GM19351 (cell line): ENCODE measurements around the gene PLVAP.

Source experiments
- ATAC-seq: cut with Tn5 transposase; IDR thresholded peaks from one replicate; pipeline ENCODE4 v1.9.1; 2021; ENCODE audit warnings: mild to moderate bottlenecking, moderate library complexity; ENCODE audit not compliant: unreplicated experiment

Gene PLVAP

GRCh38 chr19:17336872-17337674 is 40.1 kb downstream of the PLVAP start, which contains the start of gene GTPBP3:
GTPBP3 (plus strand) TSS chr19:17337553; CDS start chr19:17337612, 59 bp downstream.
- ATAC-seq: peak; percentile 70

- ATAC-seq: no peak
These were observed 41.6 kb downstream of the PLVAP start for GRCh38 chr19:17335575-17335974.

- no peak for ATAC-seq
These were observed 42.4 kb downstream of the PLVAP start, which contains the start of gene ANO8 for GRCh38 chr19:17334414-17335409. ANO8 (minus strand) TSS chr19:17334855; CDS start chr19:17334670, 185 bp downstream.

- no peak for ATAC-seq
These were observed 43.3 kb downstream of the PLVAP start for GRCh38 chr19:17333611-17334413.

GRCh38 chr19:17332677-17333581 is 44.2 kb downstream of the PLVAP start:
- no peak for ATAC-seq

GRCh38 chr19:17332360-17332676 is 44.8 kb downstream of the PLVAP start:
- ATAC-seq: no peak

GRCh38 chr19:17331045-17331558 is 46.0 kb downstream of the PLVAP start:
- no peak for ATAC-seq

- ATAC-seq: no peak
These were observed 46.7 kb downstream of the PLVAP start for GRCh38 chr19:17330262-17331044.

GRCh38 chr19:17329366-17330261 is 47.5 kb downstream of the PLVAP start:
- no peak for ATAC-seq

GRCh38 chr19:17328517-17329365 is 48.4 kb downstream of the PLVAP start:
- no peak for ATAC-seq

- ATAC-seq: no peak
These were observed 49.3 kb downstream of the PLVAP start for GRCh38 chr19:17327654-17328516.

- ATAC-seq: no peak
These were observed 50.0 kb downstream of the PLVAP start for GRCh38 chr19:17327068-17327653.

- no peak for ATAC-seq
These were observed 50.6 kb downstream of the PLVAP start for GRCh38 chr19:17326595-17326966.

- ATAC-seq: no peak
These were observed 51.1 kb downstream of the PLVAP start for GRCh38 chr19:17325881-17326594.

GRCh38 chr19:17325133-17325532 is 52.0 kb downstream of the PLVAP start:
- ATAC-seq: no peak
